Chondrocyte (in vitro differentiated cells): ENCODE results near the gene CHSY3. TPM values are rescaled to one million over a fixed set of nuclear protein-coding genes. Genes with fewer than 3 reads are reported as not detected.
A peak's percentile ranks its signal among the peaks of the same experiment; 100 is the strongest.

Experiments used
- DNase-seq: peaks from one replicate; pipeline ENCODE4 v3.0.0; 2021; ENCODE audit warnings: mixed read lengths, low spot score
- H3K27ac Mint-ChIP-seq: one replicate; pipeline ENCODE4 v1.8.0; 2021; ENCODE audit warnings: mild to moderate bottlenecking, moderate library complexity, mixed read lengths; ENCODE audit not compliant: unreplicated experiment
- H3K27me3 Mint-ChIP-seq: 2 replicates; pipeline ENCODE4 v1.8.0; 2021; ENCODE audit warnings: low read depth, mixed read lengths
- H3K36me3 Mint-ChIP-seq: 2 replicates; pipeline ENCODE4 v1.8.0; 2021; ENCODE audit warnings: low read depth, mixed read lengths
- H3K4me1 Mint-ChIP-seq: 2 replicates; pipeline ENCODE4 v1.8.0; 2021; ENCODE audit warnings: low read depth, mild to moderate bottlenecking, mixed read lengths
- H3K4me3 Mint-ChIP-seq: one replicate; pipeline ENCODE4 v1.8.0; 2021; ENCODE audit warnings: mild to moderate bottlenecking, moderate library complexity, mixed read lengths; ENCODE audit not compliant: unreplicated experiment
- H3K9me3 Mint-ChIP-seq: 2 replicates; pipeline ENCODE4 v1.8.0; 2021; ENCODE audit warnings: low read depth, mixed read lengths
- CTCF ChIP-seq: fragments of 200-600 bp; sonication (generic); IDR thresholded peaks from 2 replicates; pipeline ENCODE4 v1.5.0; 2021; ENCODE audit warnings: antibody characterized with exemption, mild to moderate bottlenecking, moderate library complexity
- total RNA-seq: library from RNA; stranded (reverse); gene quantifications from 3 replicates; pipeline ENCODE4 v1.2.1, GENCODE V29; 2021

The CHSY3 gene
- total RNA-seq, 1 donor from 2014 or later, result 18.1 TPM

DNA sequence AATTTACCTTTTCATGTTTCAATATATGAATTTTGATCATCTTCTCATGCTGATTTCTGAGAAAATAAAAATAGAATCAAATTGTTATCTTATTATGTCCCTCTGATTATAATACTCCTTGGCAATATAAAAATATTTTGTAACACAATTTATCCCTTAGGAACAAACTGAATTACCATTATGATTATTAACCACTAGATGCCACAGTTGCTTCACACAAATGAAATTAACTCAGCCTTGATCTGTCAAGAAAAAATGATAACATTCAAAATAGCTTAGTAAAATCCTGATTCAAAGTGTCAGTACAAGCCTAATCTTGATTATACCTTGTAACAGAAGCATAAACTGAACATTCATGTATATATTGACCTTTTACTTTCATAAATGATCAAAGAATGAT, 4.8 kb upstream of the CHSY3 start:
- Mint-ChIP-seq H3K27ac (no peak overlapping the region), H3K36me3 (no peaks in the 10 kb centered on the region), H3K4me1 (peaks cover 3% of the 10 kb centered on the region), H3K27me3 (peaks cover 1% of the 10 kb centered on the region), H3K9me3 (peaks cover 3% of the 10 kb centered on the region), H3K4me3 (no peak overlapping the region)
- no peak for DNase-seq
- peak; percentile 90 for TF ChIP-seq CTCF

DNA sequence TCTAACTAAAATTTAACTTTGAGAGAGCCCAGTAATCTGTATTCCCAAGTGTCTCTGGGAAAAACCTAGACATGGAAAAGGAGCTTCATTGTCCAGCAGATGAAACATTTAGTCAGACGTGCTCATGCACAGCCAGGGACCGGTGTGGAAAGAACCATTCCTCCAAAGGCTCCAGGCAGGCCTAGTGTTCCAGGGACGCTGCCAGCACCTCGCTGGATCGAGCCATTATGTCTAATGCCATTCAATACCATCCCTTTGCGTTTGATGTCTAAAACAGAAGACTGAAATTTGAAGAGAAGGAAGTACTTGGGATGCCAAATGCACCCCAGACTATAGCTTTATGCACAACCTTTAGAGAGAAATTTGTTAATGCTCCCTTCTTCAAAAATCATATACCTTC, 1.4 kb upstream of the CHSY3 start:
- H3K4me1 Mint-ChIP-seq, result peaks cover 19% of the 10 kb centered on the region
- no peak for TF ChIP-seq CTCF
- no peaks in the 10 kb centered on the region for H3K36me3 Mint-ChIP-seq
- no peak for DNase-seq
- peaks cover 1% of the 10 kb centered on the region for H3K27me3 Mint-ChIP-seq
- H3K9me3 Mint-ChIP-seq, result no peaks in the 10 kb centered on the region
- no peak overlapping the region for H3K4me3 Mint-ChIP-seq
- H3K27ac Mint-ChIP-seq, result no peak overlapping the region

GRCh38 chr5:129903466-129904101, 681 bp upstream of the CHSY3 start:
- peak overlapping the region; percentile 82 for H3K4me3 Mint-ChIP-seq
- DNase-seq, result peak; percentile 90
- H3K27ac Mint-ChIP-seq, result peak overlapping the region; percentile 17
- H3K4me1 Mint-ChIP-seq, result peaks cover 25% of the 10 kb centered on the region
- H3K36me3 Mint-ChIP-seq, result no peaks in the 10 kb centered on the region
- no peaks in the 10 kb centered on the region for H3K27me3 Mint-ChIP-seq
- no peaks in the 10 kb centered on the region for H3K9me3 Mint-ChIP-seq
- no peak for TF ChIP-seq CTCF

- peak overlapping the region; percentile 94 for H3K4me3 Mint-ChIP-seq
- TF ChIP-seq CTCF, result no peak
- H3K36me3 Mint-ChIP-seq, result no peaks in the 10 kb centered on the region
- DNase-seq, result peak; percentile 89
- H3K27me3 Mint-ChIP-seq, result no peaks in the 10 kb centered on the region
- no peaks in the 10 kb centered on the region for H3K9me3 Mint-ChIP-seq
- H3K27ac Mint-ChIP-seq, result no peak overlapping the region
- peaks cover 29% of the 10 kb centered on the region for H3K4me1 Mint-ChIP-seq
These were observed 605 bp downstream of the CHSY3 start for GRCh38 chr5:129904667-129905472.

DNA sequence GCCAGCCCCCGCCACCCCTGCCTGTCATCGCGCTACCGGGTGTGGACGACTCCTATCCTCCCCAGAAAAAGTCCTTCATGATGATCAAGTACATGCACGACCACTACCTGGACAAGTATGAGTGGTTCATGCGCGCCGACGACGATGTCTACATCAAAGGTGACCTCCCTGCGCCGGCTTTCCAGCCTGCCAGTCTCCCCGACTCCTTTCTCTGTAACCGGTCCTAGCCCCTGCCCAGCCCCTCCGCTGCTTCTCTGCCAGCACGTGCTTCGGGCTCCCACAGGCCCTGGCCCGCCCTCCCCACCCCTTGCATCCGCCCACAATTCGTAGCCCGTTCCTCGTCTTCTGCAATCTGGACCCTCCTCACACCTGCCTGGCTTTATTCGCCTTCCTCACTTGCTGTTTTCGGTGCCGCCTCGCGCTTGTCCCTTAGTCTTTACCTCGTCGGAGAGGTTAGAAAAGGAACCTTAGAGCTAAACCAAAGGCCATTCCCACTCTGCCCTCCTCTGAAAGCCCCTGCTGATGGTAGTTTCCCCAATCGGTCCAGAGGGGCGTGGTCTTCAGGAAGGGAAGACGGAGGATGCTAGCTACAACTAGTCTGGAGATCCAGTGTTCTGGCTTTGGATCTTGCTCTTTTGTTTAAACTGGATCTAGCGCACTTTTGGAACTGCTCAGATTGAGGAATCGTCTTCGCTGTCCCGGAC, 1.4 kb downstream of the CHSY3 start:
- peak overlapping the region; percentile 94 for H3K4me3 Mint-ChIP-seq
- H3K9me3 Mint-ChIP-seq, result no peaks in the 10 kb centered on the region
- no peak for TF ChIP-seq CTCF
- H3K36me3 Mint-ChIP-seq, result no peaks in the 10 kb centered on the region
- H3K27me3 Mint-ChIP-seq, result no peaks in the 10 kb centered on the region
- H3K27ac Mint-ChIP-seq, result peak overlapping the region; percentile 63
- H3K4me1 Mint-ChIP-seq, result peaks cover 29% of the 10 kb centered on the region
- DNase-seq, result peak; percentile 89
